Measurements from ENCODE around the gene TMEM200B. TPM values are rescaled to one million over a fixed set of nuclear protein-coding genes. Genes with fewer than 3 reads are reported as not detected.

Gene TMEM200B
- total RNA-seq, 3 donors from 2014 or later = 4.5 to 21.0 (median 12.1) TPM

DNA sequence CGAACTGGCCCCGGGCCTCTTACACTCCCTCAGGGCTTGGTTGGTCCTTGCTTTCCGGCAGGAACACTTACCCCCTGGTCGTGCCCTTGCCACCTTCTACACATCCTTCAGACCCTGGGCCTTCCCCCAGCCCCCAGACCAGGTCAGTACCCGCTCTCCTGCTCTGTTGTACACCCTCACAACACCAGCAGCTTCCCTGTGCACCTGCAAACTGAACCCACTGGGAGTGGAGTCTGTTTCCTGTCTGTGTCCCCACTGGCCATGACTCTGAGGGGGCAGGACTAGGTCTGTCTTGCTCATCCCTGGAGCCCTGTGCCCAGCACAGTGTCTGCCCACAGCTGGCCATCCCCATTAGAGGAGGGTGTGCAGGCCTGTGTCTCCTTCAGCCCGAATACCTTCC lies 2.1 kb upstream of the TMEM200B start:
- no peak for DNase-seq (ENCODE audit: low spot score in 2 of 2)
- Histone ChIP-seq H3K4me3 (peak overlapping the region in 1 of 3 donors; percentile 68), H3K36me3 (no peaks in the 10 kb centered on the region), H3K27ac (peak overlapping the region; percentile 93 to 94), H3K4me1 (peaks cover 0 to 6% of the 10 kb centered on the region in 2 donors), H3K27me3 (peaks cover 0 to 13% of the 10 kb centered on the region in 2 donors), H3K9me3 (no peaks in the 10 kb centered on the region)
- intact Hi-C loops (cut with DNase I; ENCODE audit: low total_unique reads) = no loop called here
- TF ChIP-seq, protein P1, sequence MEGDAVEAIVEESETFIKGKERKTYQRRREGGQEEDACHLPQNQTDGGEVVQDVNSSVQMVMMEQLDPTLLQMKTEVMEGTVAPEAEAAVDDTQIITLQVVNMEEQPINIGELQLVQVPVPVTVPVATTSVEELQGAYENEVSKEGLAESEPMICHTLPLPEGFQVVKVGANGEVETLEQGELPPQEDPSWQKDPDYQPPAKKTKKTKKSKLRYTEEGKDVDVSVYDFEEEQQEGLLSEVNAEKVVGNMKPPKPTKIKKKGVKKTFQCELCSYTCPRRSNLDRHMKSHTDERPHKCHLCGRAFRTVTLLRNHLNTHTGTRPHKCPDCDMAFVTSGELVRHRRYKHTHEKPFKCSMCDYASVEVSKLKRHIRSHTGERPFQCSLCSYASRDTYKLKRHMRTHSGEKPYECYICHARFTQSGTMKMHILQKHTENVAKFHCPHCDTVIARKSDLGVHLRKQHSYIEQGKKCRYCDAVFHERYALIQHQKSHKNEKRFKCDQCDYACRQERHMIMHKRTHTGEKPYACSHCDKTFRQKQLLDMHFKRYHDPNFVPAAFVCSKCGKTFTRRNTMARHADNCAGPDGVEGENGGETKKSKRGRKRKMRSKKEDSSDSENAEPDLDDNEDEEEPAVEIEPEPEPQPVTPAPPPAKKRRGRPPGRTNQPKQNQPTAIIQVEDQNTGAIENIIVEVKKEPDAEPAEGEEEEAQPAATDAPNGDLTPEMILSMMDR (IDR thresholded peaks at IDR 0.05) = no peak
- TF ChIP-seq POLR2A (IDR thresholded peaks at IDR 0.05) = no peak

DNA sequence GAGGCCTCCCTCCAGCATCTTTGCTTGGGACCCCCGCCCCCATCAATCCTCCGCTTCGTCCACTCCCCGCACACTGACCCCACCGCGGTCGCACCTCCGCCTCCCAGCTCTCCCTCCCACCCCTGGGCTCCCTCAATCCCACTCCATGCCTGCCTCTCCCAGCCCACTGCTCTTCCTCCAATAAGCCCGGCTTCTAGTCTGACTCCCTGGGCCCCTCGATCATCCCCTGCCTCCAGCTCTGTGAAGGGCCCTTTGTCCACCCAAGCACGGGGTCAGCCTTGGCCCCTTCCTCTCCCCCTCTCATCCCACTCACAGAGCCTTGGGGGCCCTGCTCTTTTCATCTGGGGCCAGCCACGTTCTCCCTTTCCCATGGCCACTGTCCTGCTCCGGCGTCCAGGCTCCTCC lies 1.5 kb upstream of the TMEM200B start:
- intact Hi-C loops (cut with DNase I; ENCODE audit: low total_unique reads) = no loop called here
- H3K27me3 ChIP-seq = peaks cover 0 to 13% of the 10 kb centered on the region in 2 donors
- DNase-seq (ENCODE audit: low spot score in 2 of 2) = no peak
- no peaks in the 10 kb centered on the region for H3K36me3 ChIP-seq
- H3K27ac ChIP-seq = peak overlapping the region; percentile 93 to 94
- TF ChIP-seq POLR2AphosphoS5 (IDR thresholded peaks at IDR 0.05) = no peak
- TF ChIP-seq, protein P1 (IDR thresholded peaks at IDR 0.05) = no peak
- no peak for TF ChIP-seq POLR2A (IDR thresholded peaks at IDR 0.05)
- no peaks in the 10 kb centered on the region for H3K9me3 ChIP-seq
- H3K4me3 ChIP-seq = peak overlapping the region; percentile 61 to 79 (median 68)
- peaks cover 0 to 6% of the 10 kb centered on the region in 2 donors for H3K4me1 ChIP-seq

DNA sequence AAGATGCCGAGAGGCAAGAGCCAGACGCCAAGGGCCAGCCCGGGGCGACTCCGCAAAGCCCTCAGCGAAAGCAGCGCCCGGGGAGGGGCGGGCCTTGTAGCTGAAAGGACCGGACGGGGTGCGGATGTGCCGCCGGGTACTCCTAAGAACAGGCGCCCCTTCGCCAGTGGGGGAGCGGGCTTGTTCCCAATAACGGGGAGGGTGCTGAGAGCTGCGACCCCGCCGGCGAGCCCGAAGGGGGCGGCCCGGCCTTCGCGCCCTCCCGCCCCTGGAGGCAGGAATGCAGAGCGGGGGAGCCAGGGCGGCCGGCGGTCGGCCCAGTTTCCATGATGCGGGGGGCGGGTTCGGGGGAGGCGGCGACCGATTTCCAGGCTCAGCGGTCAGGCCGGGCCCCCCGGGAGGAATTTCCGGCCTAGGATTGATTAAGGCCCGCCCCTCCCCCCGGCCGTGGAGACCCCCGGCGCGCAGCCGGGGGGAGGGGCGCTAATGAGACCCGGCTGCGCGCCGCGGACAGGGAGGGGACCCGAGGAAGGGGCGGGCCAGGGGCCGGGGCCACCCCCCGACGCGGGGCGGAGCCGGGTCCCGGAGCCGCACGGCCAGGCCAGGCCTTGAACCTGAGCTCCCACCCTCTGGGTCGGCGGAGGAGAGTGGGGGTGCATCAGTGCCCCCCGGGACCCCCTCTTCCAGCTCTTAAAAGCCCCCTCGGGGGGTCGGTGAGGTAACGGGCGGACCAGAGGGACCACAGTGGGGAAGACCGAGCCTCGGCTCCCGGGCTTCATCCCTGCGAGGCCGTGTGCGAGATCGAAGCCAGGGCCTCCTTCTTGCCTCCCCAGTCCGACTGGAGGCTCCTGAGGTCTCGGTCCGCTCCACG lies 898 bp upstream of the TMEM200B start:
- Histone ChIP-seq H3K27me3 (peaks cover 0 to 13% of the 10 kb centered on the region in 2 donors), H3K4me3 (peak overlapping the region; percentile 61 to 79 (median 68)), H3K36me3 (no peaks in the 10 kb centered on the region), H3K4me1 (peaks cover 0 to 6% of the 10 kb centered on the region in 2 donors), H3K27ac (peak overlapping the region; percentile 93 to 94), H3K9me3 (no peaks in the 10 kb centered on the region)
- intact Hi-C loops (cut with DNase I; ENCODE audit: low total_unique reads) = no loop called here
- TF ChIP-seq, protein P1 (IDR thresholded peaks at IDR 0.05) = peak; percentile 87 to 95 (median 95)
- peak; percentile 24 for TF ChIP-seq POLR2A (IDR thresholded peaks at IDR 0.05)
- TF ChIP-seq POLR2AphosphoS5 (IDR thresholded peaks at IDR 0.05) = peak; percentile 49 to 82 (median 79)
- DNase-seq (ENCODE audit: low spot score in 2 of 2) = peak; percentile 57 to 73

DNA sequence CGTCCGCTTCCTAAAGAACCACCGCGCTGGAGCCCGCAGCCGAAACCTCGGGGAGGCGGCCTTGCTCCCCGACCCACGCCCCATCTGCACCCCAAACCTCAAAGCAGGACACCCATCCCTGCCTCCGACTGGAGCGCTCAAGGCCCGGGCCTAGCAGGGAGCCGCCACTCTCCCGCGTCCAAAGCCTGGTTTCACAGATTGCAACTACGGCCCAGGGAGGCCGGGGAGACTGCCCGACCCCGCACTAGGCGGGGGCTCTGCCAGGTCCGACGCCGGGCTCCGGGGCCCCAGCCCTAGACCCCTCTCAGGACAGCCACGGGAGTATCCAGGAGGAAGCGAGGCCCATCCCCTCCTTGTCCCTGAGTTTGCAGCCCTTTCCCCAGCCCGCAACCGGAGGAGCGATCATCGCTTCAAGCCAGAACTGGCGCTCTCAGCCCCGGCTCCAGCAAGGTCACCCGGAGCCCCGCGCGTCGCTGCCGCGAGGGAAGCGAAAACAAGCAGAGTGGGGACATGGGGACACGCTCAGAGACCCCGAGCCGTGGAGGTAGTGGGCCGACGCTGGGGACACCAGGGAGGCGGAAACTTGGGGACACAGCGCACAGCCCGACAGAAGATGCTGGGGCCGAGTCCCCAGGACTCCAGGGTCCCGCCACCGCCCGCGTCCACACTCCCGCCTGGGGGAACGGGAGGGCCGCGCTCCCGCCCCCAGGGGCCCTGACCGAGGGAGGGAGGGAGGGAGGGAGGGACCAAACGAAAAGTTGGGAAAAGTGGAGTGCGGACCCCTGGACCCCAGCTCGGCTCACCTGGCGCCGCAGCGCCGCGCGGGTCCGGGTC lies 433 bp downstream of the TMEM200B start:
- H3K4me3 ChIP-seq = peak overlapping the region; percentile 61 to 79 (median 68)
- peak overlapping the region; percentile 93 to 94 for H3K27ac ChIP-seq
- H3K27me3 ChIP-seq = peaks cover 0 to 13% of the 10 kb centered on the region in 2 donors
- H3K36me3 ChIP-seq = no peaks in the 10 kb centered on the region
- H3K4me1 ChIP-seq = peaks cover 0 to 6% of the 10 kb centered on the region in 2 donors
- TF ChIP-seq POLR2AphosphoS5 (IDR thresholded peaks at IDR 0.05) (peak in 1 of 3 donors; percentile 17), POLR2A (IDR thresholded peaks at IDR 0.05) (no peak)
- no peaks in the 10 kb centered on the region for H3K9me3 ChIP-seq
- intact Hi-C loops (cut with DNase I; ENCODE audit: low total_unique reads) = no loop called here
- DNase-seq (ENCODE audit: low spot score in 2 of 2) = no peak

DNA sequence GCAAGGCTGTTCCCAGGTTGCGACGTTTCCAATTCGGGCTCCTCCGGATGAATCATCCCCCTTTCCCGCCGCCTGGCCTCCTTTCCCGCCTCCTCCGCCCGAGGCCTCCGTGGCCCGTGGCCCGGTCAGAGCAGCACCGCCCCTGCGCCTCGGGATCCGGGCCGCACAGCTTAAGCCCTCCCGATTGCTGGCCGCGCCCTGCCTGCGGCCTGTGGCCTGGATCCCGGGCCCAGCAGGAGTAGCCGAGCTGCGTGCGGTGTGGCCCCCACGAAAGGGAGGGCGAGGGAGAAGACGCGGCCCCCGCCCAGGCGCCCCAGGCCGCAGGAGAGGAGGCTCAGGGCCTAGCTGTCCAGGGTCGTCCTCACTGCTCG lies 1.0 kb downstream of the TMEM200B start:
- peak in 2 of 3 donors; percentile 53 to 67 for TF ChIP-seq POLR2AphosphoS5 (IDR thresholded peaks at IDR 0.05)
- TF ChIP-seq, protein P1 (IDR thresholded peaks at IDR 0.05) = no peak
- H3K9me3 ChIP-seq = no peaks in the 10 kb centered on the region
- H3K4me1 ChIP-seq = peaks cover 0 to 6% of the 10 kb centered on the region in 2 donors
- peak in 1 of 2 donors; percentile 61 for DNase-seq (ENCODE audit: low spot score in 2 of 2)
- peak overlapping the region; percentile 61 to 79 (median 68) for H3K4me3 ChIP-seq
- H3K36me3 ChIP-seq = no peaks in the 10 kb centered on the region
- intact Hi-C loops (cut with DNase I; ENCODE audit: low total_unique reads) = no loop called here
- H3K27ac ChIP-seq = peak overlapping the region; percentile 93 to 94
- peaks cover 0 to 13% of the 10 kb centered on the region in 2 donors for H3K27me3 ChIP-seq
